Fibroblast of the aortic adventitia (primary cell): Measurements from ENCODE around the gene CSRP1. TPM values are rescaled to one million over a fixed set of nuclear protein-coding genes. Genes with fewer than 3 reads are reported as not detected.
"Not testable (repeated sequence)": the region's sequence is repeated elsewhere in the genome, so short reads cannot be mapped to it uniquely, and the experiment has no call there.

Experiments used
- DNase-seq: peaks from one replicate; pipeline ENCODE4 v3.0.0-alpha.2; 2010; ENCODE audit warnings: low read depth
- H3K4me3 ChIP-seq: 2 replicates; pipeline ENCODE4 v1.5.1; 2011; ENCODE audit warnings: low read depth, mild to moderate bottlenecking, control low read depth, low read length, moderate library complexity
- total RNA-seq: library from RNA; depleted of rRNA; stranded (reverse); fragments of >200 nt; gene quantifications from 2 replicates; pipeline ENCODE4 v1.2.3, GENCODE V29; 2012; ENCODE audit warnings: low replicate concordance
- TF ChIP-seq, protein P1 (sequence below): IDR thresholded peaks from 2 replicates; pipeline ENCODE4 v1.5.1; 2011; ENCODE audit warnings: mild to moderate bottlenecking, low read length, control low read depth, inconsistent platforms; ENCODE audit not compliant: insufficient read depth

Gene CSRP1
- total RNA-seq, 1 donor = 86.9 TPM

DNA sequence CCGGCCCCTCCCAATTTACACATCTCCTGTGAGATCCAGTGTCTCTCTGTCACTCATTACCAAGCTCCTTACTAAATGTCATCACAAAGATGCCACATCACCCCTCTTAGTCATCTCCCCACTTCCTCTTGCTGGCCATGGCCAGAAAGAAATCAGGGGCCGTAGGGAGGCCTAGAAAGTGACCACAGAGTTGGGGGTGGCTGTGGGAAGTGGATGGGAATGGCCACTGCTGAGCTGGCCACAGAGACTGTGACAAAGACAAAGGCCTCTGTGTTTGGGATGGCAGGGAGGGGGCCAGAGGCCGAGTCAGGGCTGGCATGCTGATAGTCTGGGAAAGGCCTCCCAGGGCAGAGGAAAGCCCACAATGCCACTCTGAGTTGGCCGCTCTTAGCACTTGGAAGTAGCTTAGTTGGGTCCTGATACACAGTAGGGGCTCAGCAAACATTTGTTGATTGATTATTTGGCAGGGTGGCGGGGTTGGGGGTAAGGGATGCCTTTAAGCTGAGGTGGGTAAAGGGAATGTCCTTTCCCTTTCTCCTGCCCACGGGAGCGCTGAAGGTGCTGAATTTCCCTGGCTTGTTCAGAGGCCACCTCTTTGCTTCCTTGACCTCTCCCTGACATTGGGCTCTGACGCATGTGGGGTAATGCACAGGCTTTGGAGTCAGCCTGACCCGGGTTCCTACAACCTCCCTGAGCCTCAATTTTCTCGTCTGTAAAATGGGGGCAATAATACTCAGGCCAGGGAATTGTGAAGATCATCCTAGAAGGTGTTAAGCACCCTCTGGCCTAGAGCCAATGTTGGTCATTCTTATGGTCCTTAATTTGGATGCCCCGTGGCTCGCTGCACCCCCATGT is 45.2 kb upstream of the CSRP1 start:
- DNase-seq = peak; percentile 62
- TF ChIP-seq, protein P1, sequence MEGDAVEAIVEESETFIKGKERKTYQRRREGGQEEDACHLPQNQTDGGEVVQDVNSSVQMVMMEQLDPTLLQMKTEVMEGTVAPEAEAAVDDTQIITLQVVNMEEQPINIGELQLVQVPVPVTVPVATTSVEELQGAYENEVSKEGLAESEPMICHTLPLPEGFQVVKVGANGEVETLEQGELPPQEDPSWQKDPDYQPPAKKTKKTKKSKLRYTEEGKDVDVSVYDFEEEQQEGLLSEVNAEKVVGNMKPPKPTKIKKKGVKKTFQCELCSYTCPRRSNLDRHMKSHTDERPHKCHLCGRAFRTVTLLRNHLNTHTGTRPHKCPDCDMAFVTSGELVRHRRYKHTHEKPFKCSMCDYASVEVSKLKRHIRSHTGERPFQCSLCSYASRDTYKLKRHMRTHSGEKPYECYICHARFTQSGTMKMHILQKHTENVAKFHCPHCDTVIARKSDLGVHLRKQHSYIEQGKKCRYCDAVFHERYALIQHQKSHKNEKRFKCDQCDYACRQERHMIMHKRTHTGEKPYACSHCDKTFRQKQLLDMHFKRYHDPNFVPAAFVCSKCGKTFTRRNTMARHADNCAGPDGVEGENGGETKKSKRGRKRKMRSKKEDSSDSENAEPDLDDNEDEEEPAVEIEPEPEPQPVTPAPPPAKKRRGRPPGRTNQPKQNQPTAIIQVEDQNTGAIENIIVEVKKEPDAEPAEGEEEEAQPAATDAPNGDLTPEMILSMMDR = no peak
- H3K4me3 ChIP-seq = no peak overlapping the region

DNA sequence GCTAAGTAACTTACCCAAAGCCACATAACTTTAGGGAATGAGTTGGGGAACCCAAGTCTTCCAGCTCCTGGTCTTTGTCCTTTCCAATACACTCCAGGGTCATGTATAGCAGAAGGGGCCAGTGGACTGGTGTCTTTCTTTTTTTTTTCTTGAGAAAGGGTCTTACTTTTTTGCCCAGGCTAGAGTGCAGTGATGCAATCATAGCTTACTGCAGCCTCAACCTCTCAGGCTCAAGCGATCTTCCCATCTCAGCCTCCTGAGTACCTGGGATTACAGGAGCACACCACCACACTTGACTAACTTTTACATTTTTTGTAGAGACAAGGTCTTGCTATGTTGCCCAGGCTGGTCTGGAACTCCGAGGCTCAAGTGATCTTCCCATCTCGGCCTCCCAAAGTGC is 44.2 kb upstream of the CSRP1 start:
- no peak for DNase-seq
- TF ChIP-seq, protein P1 = no peak
- no peak overlapping the region for H3K4me3 ChIP-seq

DNA sequence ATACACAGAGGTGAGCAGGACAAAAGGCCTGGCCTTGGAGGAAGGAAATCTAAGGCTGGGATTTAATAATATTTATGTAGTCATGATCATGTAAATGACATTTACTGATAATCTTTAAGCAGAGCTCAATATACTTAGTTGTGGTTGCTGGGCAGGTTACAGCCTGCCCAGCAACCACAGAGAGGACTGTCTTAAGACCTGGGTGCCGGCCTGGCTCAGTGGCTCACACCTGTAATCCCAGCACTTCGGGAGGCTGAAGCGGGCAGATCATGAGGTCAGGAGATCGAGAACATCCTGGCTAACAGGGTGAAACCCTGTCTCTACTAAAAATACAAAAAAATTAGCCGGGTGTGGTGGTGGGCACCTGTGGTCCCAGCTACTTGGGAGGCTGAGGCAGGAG is 42.6 kb upstream of the CSRP1 start:
- DNase-seq, H3K4me3 ChIP-seq: not testable (repeated sequence)

DNA sequence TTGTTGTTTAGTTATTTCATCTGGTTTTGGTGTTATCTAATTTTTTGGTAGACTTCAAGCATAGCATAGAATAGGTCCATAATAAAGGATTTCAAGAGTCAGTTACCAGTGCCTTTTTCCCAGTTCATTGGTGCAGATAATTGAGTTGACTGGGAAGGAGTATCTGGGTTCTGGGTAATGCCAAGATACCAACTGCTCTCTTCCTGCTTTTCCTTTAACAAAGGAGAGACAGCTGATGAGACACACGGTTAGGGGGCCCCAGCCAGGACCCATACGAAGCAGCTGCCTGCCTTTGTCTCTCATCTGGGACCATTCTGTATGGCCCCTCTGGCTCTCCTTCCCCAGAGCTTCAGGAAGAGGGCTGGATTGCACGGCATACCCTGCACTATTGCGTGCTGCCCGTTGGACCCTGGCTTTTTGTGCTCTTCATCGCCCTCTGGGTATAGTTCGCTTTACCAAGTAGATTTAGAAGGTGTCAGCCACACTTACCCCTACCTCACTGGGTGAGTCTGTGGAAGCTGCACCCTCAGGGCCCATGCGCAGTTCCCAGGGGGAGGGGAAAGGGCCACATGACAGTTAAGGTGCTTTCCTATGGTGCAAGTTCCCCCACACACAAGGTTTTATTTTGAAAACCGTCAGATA is 39.0 kb upstream of the CSRP1 start:
- no peak overlapping the region for H3K4me3 ChIP-seq
- TF ChIP-seq, protein P1 = no peak
- DNase-seq = no peak

DNA sequence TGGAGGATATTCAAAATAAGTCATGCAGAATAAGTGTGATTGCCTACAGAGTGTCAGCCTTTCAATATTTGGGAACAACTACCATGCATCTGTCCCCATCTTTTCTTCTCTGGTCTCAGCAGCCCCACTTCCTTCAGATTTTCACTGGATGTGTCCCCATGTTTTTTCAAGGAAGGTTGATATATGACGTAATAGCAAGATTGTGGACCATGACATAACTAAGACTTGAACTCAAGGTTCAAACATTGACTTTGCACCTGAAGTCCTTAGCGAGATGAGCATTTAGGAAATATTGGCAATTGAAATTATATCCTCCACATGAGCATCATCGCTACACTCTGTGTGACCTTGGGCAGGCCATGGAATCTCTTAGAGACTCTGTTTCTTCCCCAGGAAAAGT is 37.8 kb upstream of the CSRP1 start:
- no peak overlapping the region for H3K4me3 ChIP-seq
- TF ChIP-seq, protein P1 = no peak
- DNase-seq = no peak

DNA sequence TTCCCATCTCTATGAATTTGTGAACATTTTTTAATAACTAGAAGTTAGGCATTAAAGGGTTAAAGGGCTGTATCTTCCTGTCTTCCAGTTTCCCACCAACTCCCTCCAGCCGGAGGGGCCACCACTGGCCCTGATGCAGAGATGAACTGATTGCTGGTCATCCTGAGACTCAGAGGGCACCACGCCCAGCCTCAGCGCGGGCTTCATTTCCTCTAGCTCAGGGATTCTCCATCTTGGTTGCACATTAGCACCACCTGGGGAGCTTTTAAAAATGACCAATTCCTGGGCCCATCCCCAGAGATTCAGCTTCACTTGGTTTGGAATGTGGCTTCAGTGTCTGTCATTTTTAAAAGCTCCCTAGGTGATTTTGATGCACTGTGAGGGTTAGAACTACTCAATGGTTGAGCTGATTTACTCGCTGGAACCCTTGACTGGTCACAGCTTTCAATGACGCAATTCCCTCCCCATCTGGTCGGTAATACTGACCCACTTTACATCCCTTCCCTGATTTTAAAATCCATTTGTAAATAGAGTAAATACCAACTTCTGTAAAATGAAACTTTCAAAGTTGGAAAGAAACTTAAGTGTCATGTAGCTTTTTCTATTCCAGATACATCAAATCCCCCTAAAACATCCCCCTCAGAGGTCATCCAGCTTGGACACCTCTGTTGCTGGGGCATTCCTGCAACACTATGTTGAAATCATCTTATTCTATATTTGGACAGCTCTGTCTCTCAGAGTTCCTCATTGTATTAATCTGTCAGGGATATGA is 37.1 kb upstream of the CSRP1 start:
- TF ChIP-seq, protein P1 = no peak
- no peak for DNase-seq
- H3K4me3 ChIP-seq = no peak overlapping the region

DNA sequence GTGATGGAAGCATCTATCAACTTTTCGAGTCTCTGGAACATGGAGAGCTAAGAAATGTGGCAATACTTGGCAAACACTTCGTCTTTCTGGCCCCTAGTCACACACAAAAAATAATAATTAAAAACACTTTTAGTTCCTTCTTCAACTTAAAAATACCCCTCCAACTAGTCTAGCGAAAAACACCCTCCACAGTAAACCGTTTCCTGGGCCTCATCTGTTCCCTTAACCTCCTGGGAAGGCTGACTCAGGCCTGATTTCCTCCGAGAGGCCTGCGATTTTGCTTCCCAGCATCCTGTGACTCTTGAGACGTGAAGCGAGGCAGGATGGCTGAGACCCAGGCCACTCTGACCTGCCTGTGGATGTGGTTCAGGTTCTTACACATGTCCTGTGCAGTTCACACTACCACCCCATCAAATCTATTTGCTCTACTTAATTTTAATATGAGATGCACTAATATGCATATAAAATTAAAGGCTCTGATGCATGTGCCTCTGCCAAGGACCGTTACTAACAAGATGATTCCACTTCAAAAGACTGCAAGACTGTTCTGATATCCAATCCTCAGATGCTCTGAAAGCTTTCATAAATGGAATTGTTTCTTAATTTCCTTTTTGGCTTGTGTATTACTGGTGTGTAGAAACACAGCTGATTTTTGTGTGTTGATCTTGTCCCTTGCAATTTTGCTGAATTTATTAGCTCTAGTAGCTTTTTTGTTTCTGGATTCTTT is 35.5 kb upstream of the CSRP1 start:
- TF ChIP-seq, protein P1 = no peak
- peak overlapping the region; percentile 32 for H3K4me3 ChIP-seq
- DNase-seq = peak; percentile 75
